HT1080 (cell line): ENCODE results near the gene ANKRD10. TPM values are rescaled to one million over a fixed set of nuclear protein-coding genes. Genes with fewer than 3 reads are reported as not detected.

Experiments used
- DNase-seq: peaks from one replicate; pipeline ENCODE4 v3.0.0-alpha.2; 2015; ENCODE audit warnings: low read depth
- total RNA-seq: library from RNA; depleted of rRNA; stranded (reverse); fragments of >200 nt; shearing (Covaris generic); gene quantifications from 2 replicates; pipeline ENCODE4 v1.2.3, GENCODE V29; 2014

ANKRD10 gene
- total RNA-seq, 1 experiment from 2014 or later: 59.7 TPM

GRCh38 chr13:110914331-110915056 is 375 bp downstream of the ANKRD10 start:
- peak; percentile 76 for DNase-seq

- no peak for DNase-seq
These were observed 863 bp downstream of the ANKRD10 start for GRCh38 chr13:110914081-110914330.

GRCh38 chr13:110913322-110914080 is 1.4 kb downstream of the ANKRD10 start:
- no peak for DNase-seq

- peak; percentile 35 for DNase-seq
These were observed 2.2 kb downstream of the ANKRD10 start for GRCh38 chr13:110912651-110913051.

- no peak for DNase-seq
These were observed 3.0 kb downstream of the ANKRD10 start for GRCh38 chr13:110911880-110912279.

- DNase-seq: no peak
These were observed 4.6 kb downstream of the ANKRD10 start for GRCh38 chr13:110910013-110910890.

- DNase-seq: peak; percentile 95
These were observed 6.6 kb downstream of the ANKRD10 start for GRCh38 chr13:110907951-110908898.

GRCh38 chr13:110907301-110907700 is 7.6 kb downstream of the ANKRD10 start:
- DNase-seq: no peak

GRCh38 chr13:110904748-110905147 is 10.1 kb downstream of the ANKRD10 start:
- DNase-seq: no peak

- DNase-seq: no peak
These were observed 12.5 kb downstream of the ANKRD10 start for GRCh38 chr13:110902370-110902769.

- DNase-seq: no peak
These were observed 17.3 kb downstream of the ANKRD10 start for GRCh38 chr13:110897521-110897920.

GRCh38 chr13:110897014-110897413 is 17.9 kb downstream of the ANKRD10 start:
- DNase-seq: no peak

- no peak for DNase-seq
These were observed 20.8 kb downstream of the ANKRD10 start for GRCh38 chr13:110894086-110894485.

- DNase-seq: no peak
These were observed 21.3 kb downstream of the ANKRD10 start for GRCh38 chr13:110893571-110893970.

- no peak for DNase-seq
These were observed 24.3 kb downstream of the ANKRD10 start for GRCh38 chr13:110890279-110891165.

GRCh38 chr13:110888390-110888789 is 26.5 kb downstream of the ANKRD10 start:
- no peak for DNase-seq

- no peak for DNase-seq
These were observed 27.1 kb downstream of the ANKRD10 start for GRCh38 chr13:110887597-110888333.

GRCh38 chr13:110886870-110887596 is 27.8 kb downstream of the ANKRD10 start:
- no peak for DNase-seq
